Inflammatory macrophage (primary cell): ENCODE data around the gene NSUN6.

Experiments used
- DNase-seq, 2 donors: peaks; one replicate each; pipeline ENCODE4 v3.0.0-alpha.2; 2020 to 2022

Gene NSUN6

GRCh38 chr10:18557960-18558359, 93.4 kb downstream of the NSUN6 start:
- DNase-seq: no peak

GRCh38 chr10:18556522-18557147, 94.8 kb downstream of the NSUN6 start:
- no peak for DNase-seq

- DNase-seq: no peak
Observed at GRCh38 chr10:18554479-18554878, 96.9 kb downstream of the NSUN6 start.

GRCh38 chr10:18551473-18551872, 99.9 kb downstream of the NSUN6 start:
- no peak for DNase-seq

- no peak for DNase-seq
Observed at GRCh38 chr10:18549105-18549504, 102.3 kb downstream of the NSUN6 start.

GRCh38 chr10:18545621-18546305, 105.6 kb downstream of the NSUN6 start:
- no peak for DNase-seq

- no peak for DNase-seq
Observed at GRCh38 chr10:18542832-18543231, 108.6 kb downstream of the NSUN6 start.

GRCh38 chr10:18540195-18540594, 111.2 kb downstream of the NSUN6 start:
- no peak for DNase-seq

- no peak for DNase-seq
Observed at GRCh38 chr10:18539335-18539734, 112.1 kb downstream of the NSUN6 start.

- DNase-seq: no peak
Observed at GRCh38 chr10:18533896-18534295, 117.5 kb downstream of the NSUN6 start.

- no peak for DNase-seq
Observed at GRCh38 chr10:18532881-18533535, 118.4 kb downstream of the NSUN6 start.

GRCh38 chr10:18528292-18528691, 123.1 kb downstream of the NSUN6 start:
- no peak for DNase-seq

GRCh38 chr10:18527687-18528086, 123.7 kb downstream of the NSUN6 start:
- DNase-seq: no peak

GRCh38 chr10:18523858-18524257, 127.5 kb downstream of the NSUN6 start:
- DNase-seq: no peak

- DNase-seq: no peak
Observed at GRCh38 chr10:18523025-18523424, 128.4 kb downstream of the NSUN6 start.

- DNase-seq: no peak
Observed at GRCh38 chr10:18516851-18517250, 134.5 kb downstream of the NSUN6 start.

- no peak for DNase-seq
Observed at GRCh38 chr10:18514537-18514936, 136.8 kb downstream of the NSUN6 start.

GRCh38 chr10:18508587-18508986, 142.8 kb downstream of the NSUN6 start:
- no peak for DNase-seq

- no peak for DNase-seq
Observed at GRCh38 chr10:18505456-18506118, 145.8 kb downstream of the NSUN6 start.

GRCh38 chr10:18504161-18504560, 147.2 kb downstream of the NSUN6 start:
- no peak for DNase-seq

- no peak for DNase-seq
Observed at GRCh38 chr10:18501629-18502028, 149.8 kb downstream of the NSUN6 start.

- no peak for DNase-seq
Observed at GRCh38 chr10:18501198-18501597, 150.2 kb downstream of the NSUN6 start.

GRCh38 chr10:18500576-18500975, 150.8 kb downstream of the NSUN6 start:
- no peak for DNase-seq

- DNase-seq: no peak
Observed at GRCh38 chr10:18498998-18499397, 152.4 kb downstream of the NSUN6 start.
